Measurements from ENCODE around the gene CRYM.
"Not testable (repeated sequence)": the region's sequence is repeated elsewhere in the genome, so short reads cannot be mapped to it uniquely, and the experiment has no call there.

The CRYM gene

GRCh38 chr16:21274172-21274726 lies 3.8 kb downstream of the CRYM start:
- DNase-seq (ENCODE audit: low spot score): no peak
- no peaks in the 10 kb centered on the region for H3K9me3 ChIP-seq (replicated peaks in 1 of 2; ENCODE audit: control insufficient read depth in 2 of 2, insufficient read depth in 1 of 2, low read depth in 1 of 2, low read length in 2 of 2)
- no peak overlapping the region for H2BK120ac ChIP-seq (ENCODE audit: low read depth, low read length)
- peaks cover 0 to 40% (median 13%) of the 10 kb centered on the region in 3 experiments for H3K27me3 ChIP-seq (ENCODE audit: control insufficient read depth in 3 of 3, insufficient read depth in 3 of 3, low read depth in 1 of 3, low read length in 3 of 3)
- no peak overlapping the region for H4K91ac ChIP-seq (ENCODE audit: low read depth, low read length, poor library complexity)
- H4K8ac ChIP-seq (ENCODE audit: low read depth, low read length): no peak overlapping the region
- H2BK5ac ChIP-seq (ENCODE audit: low read length): no peak overlapping the region
- H3K14ac ChIP-seq (ENCODE audit: low read length): no peak overlapping the region
- WGBS, 2 donors (ENCODE audit: extremely low coverage in 2 of 2, insufficient read length in 2 of 2, insufficient replicate concordance in 1 of 2): no CpG with 5 or more reads among the region's 5 CpGs
- no peak overlapping the region for H3K27ac ChIP-seq (replicated peaks; ENCODE audit: low read length)
- H2BK15ac ChIP-seq (ENCODE audit: low read length): no peak overlapping the region
- no peak overlapping the region for H2BK12ac ChIP-seq (ENCODE audit: low read length)
- no peak overlapping the region for H3K18ac ChIP-seq (ENCODE audit: low read length)
- no peak overlapping the region for H3K4ac ChIP-seq (ENCODE audit: low read length)
- no peak overlapping the region for H3K9ac ChIP-seq (ENCODE audit: low read depth, low read length, poor library complexity)
- peaks cover 4% of the 10 kb centered on the region in 2 donors for H3K4me1 ChIP-seq (ENCODE audit: control insufficient read depth in 2 of 2, insufficient read depth in 1 of 2, low read depth in 1 of 2, low read length in 2 of 2)
- H3K79me1 ChIP-seq (ENCODE audit: low read depth, low read length): no peaks in the 10 kb centered on the region
- H3K23ac ChIP-seq (ENCODE audit: low read depth, low read length, poor library complexity): no peak overlapping the region
- no peak overlapping the region for H3K4me3 ChIP-seq (ENCODE audit: low read length in 2 of 2)
- no peaks in the 10 kb centered on the region for H3K36me3 ChIP-seq (replicated peaks in 1 of 2; ENCODE audit: control insufficient read depth in 2 of 2, insufficient read depth in 2 of 2, low read length in 2 of 2)
- no peak overlapping the region for H2AFZ ChIP-seq (ENCODE audit: low read length)
- no peak overlapping the region for H3K4me2 ChIP-seq (ENCODE audit: insufficient read depth, low read length, poor library complexity, severe bottlenecking)
- H2AK5ac ChIP-seq (ENCODE audit: low read depth, low read length): no peak overlapping the region

- not testable (repeated sequence) for H2BK15ac ChIP-seq (ENCODE audit: low read length); H4K8ac ChIP-seq (ENCODE audit: low read depth, low read length); H3K79me1 ChIP-seq (ENCODE audit: low read depth, low read length); H3K14ac ChIP-seq (ENCODE audit: low read length); H2BK120ac ChIP-seq (ENCODE audit: low read depth, low read length); H2BK5ac ChIP-seq (ENCODE audit: low read length); H4K91ac ChIP-seq (ENCODE audit: low read depth, low read length, poor library complexity); DNase-seq (ENCODE audit: low spot score); H3K18ac ChIP-seq (ENCODE audit: low read length); H3K27ac ChIP-seq (replicated peaks; ENCODE audit: low read length); H3K9me3 ChIP-seq (replicated peaks in 1 of 2; ENCODE audit: control insufficient read depth in 2 of 2, insufficient read depth in 1 of 2, low read depth in 1 of 2, low read length in 2 of 2); H3K4me2 ChIP-seq (ENCODE audit: insufficient read depth, low read length, poor library complexity, severe bottlenecking); H2AFZ ChIP-seq (ENCODE audit: low read length); H3K36me3 ChIP-seq (replicated peaks in 1 of 2; ENCODE audit: control insufficient read depth in 2 of 2, insufficient read depth in 2 of 2, low read length in 2 of 2); H2BK12ac ChIP-seq (ENCODE audit: low read length); H2AK5ac ChIP-seq (ENCODE audit: low read depth, low read length); H3K23ac ChIP-seq (ENCODE audit: low read depth, low read length, poor library complexity); H3K4me1 ChIP-seq (ENCODE audit: control insufficient read depth in 2 of 2, insufficient read depth in 1 of 2, low read depth in 1 of 2, low read length in 2 of 2); H3K9ac ChIP-seq (ENCODE audit: low read depth, low read length, poor library complexity); H3K4ac ChIP-seq (ENCODE audit: low read length); H3K4me3 ChIP-seq (ENCODE audit: low read length in 2 of 2)
- no CpG with 5 or more reads among the region's 3 CpGs for WGBS, 2 donors (ENCODE audit: extremely low coverage in 2 of 2, insufficient read length in 2 of 2, insufficient replicate concordance in 1 of 2)
- H3K27me3 ChIP-seq (ENCODE audit: control insufficient read depth in 3 of 3, insufficient read depth in 3 of 3, low read depth in 1 of 3, low read length in 3 of 3): peaks cover 0 to 25% (median 10%) of the 10 kb centered on the region in 3 experiments
These were observed 5.3 kb downstream of the CRYM start for GRCh38 chr16:21272763-21273162.

- Histone ChIP-seq H3K4ac (ENCODE audit: low read length) (no peak overlapping the region), H3K36me3 (replicated peaks in 1 of 2; ENCODE audit: control insufficient read depth in 2 of 2, insufficient read depth in 2 of 2, low read length in 2 of 2) (no peaks in the 10 kb centered on the region), H3K9ac (ENCODE audit: low read depth, low read length, poor library complexity) (no peak overlapping the region), H3K4me1 (ENCODE audit: control insufficient read depth in 2 of 2, insufficient read depth in 1 of 2, low read depth in 1 of 2, low read length in 2 of 2) (peaks cover 0 to 2% of the 10 kb centered on the region in 2 donors), H3K27me3 (ENCODE audit: control insufficient read depth in 3 of 3, insufficient read depth in 3 of 3, low read depth in 1 of 3, low read length in 3 of 3) (peaks cover 0 to 20% (median 4%) of the 10 kb centered on the region in 3 experiments), H4K91ac (ENCODE audit: low read depth, low read length, poor library complexity) (no peak overlapping the region), H3K27ac (replicated peaks; ENCODE audit: low read length) (no peak overlapping the region), H2BK15ac (ENCODE audit: low read length) (no peak overlapping the region), H3K14ac (ENCODE audit: low read length) (no peak overlapping the region), H4K8ac (ENCODE audit: low read depth, low read length) (no peak overlapping the region), H3K23ac (ENCODE audit: low read depth, low read length, poor library complexity) (no peak overlapping the region), H3K4me2 (ENCODE audit: insufficient read depth, low read length, poor library complexity, severe bottlenecking) (no peak overlapping the region), H3K18ac (ENCODE audit: low read length) (no peak overlapping the region), H2BK120ac (ENCODE audit: low read depth, low read length) (no peak overlapping the region), H2BK5ac (ENCODE audit: low read length) (no peak overlapping the region), H2AFZ (ENCODE audit: low read length) (no peak overlapping the region), H3K9me3 (replicated peaks in 1 of 2; ENCODE audit: control insufficient read depth in 2 of 2, insufficient read depth in 1 of 2, low read depth in 1 of 2, low read length in 2 of 2) (no peaks in the 10 kb centered on the region), H3K79me1 (ENCODE audit: low read depth, low read length) (no peaks in the 10 kb centered on the region), H2BK12ac (ENCODE audit: low read length) (no peak overlapping the region), H2AK5ac (ENCODE audit: low read depth, low read length) (no peak overlapping the region), H3K4me3 (ENCODE audit: low read length in 2 of 2) (no peak overlapping the region)
- DNase-seq (ENCODE audit: low spot score): no peak
- no CpG with 5 or more reads among the region's 2 CpGs for WGBS, 2 donors (ENCODE audit: extremely low coverage in 2 of 2, insufficient read length in 2 of 2, insufficient replicate concordance in 1 of 2)
These were observed 5.8 kb downstream of the CRYM start for GRCh38 chr16:21272253-21272652.

GRCh38 chr16:21268236-21268635 lies 9.9 kb downstream of the CRYM start:
- Histone ChIP-seq H3K27me3 (ENCODE audit: control insufficient read depth in 3 of 3, insufficient read depth in 3 of 3, low read depth in 1 of 3, low read length in 3 of 3) (no peaks in the 10 kb centered on the region), H3K4me3 (ENCODE audit: low read length in 2 of 2) (no peak overlapping the region), H3K4me2 (ENCODE audit: insufficient read depth, low read length, poor library complexity, severe bottlenecking) (no peak overlapping the region), H3K79me1 (ENCODE audit: low read depth, low read length) (no peaks in the 10 kb centered on the region), H2AK5ac (ENCODE audit: low read depth, low read length) (no peak overlapping the region), H3K4me1 (ENCODE audit: control insufficient read depth in 2 of 2, insufficient read depth in 1 of 2, low read depth in 1 of 2, low read length in 2 of 2) (peaks cover 10 to 11% of the 10 kb centered on the region in 2 donors), H2BK15ac (ENCODE audit: low read length) (no peak overlapping the region), H3K23ac (ENCODE audit: low read depth, low read length, poor library complexity) (no peak overlapping the region), H2AFZ (ENCODE audit: low read length) (no peak overlapping the region), H3K36me3 (replicated peaks in 1 of 2; ENCODE audit: control insufficient read depth in 2 of 2, insufficient read depth in 2 of 2, low read length in 2 of 2) (no peaks in the 10 kb centered on the region), H4K91ac (ENCODE audit: low read depth, low read length, poor library complexity) (no peak overlapping the region), H3K27ac (replicated peaks; ENCODE audit: low read length) (no peak overlapping the region), H3K14ac (ENCODE audit: low read length) (no peak overlapping the region), H2BK120ac (ENCODE audit: low read depth, low read length) (no peak overlapping the region), H3K4ac (ENCODE audit: low read length) (no peak overlapping the region), H2BK12ac (ENCODE audit: low read length) (no peak overlapping the region), H3K9me3 (replicated peaks in 1 of 2; ENCODE audit: control insufficient read depth in 2 of 2, insufficient read depth in 1 of 2, low read depth in 1 of 2, low read length in 2 of 2) (no peaks in the 10 kb centered on the region), H3K9ac (ENCODE audit: low read depth, low read length, poor library complexity) (no peak overlapping the region), H3K18ac (ENCODE audit: low read length) (no peak overlapping the region), H2BK5ac (ENCODE audit: low read length) (no peak overlapping the region), H4K8ac (ENCODE audit: low read depth, low read length) (no peak overlapping the region)
- no peak for DNase-seq (ENCODE audit: low spot score)
- WGBS, 2 donors (ENCODE audit: extremely low coverage in 2 of 2, insufficient read length in 2 of 2, insufficient replicate concordance in 1 of 2): no CpG with 5 or more reads among the region's 9 CpGs
